Gastrocnemius medialis (tissue), 4 donors: ENCODE measurements around the gene GPR12.

Experiments used
- POLR2A ChIP-seq, 2 donors: fragments of 450-650 bp; IDR thresholded peaks; one replicate each; pipeline ENCODE4 v1.6.1; 2017; ENCODE audit warnings: antibody characterized with exemption in 2 of 2, mild to moderate bottlenecking in 2 of 2, moderate library complexity in 2 of 2
- TF ChIP-seq, protein P1 (sequence below), 5 experiments: fragments of 450-650 bp in 3 of 5; fragments of 200-600 bp in 2 of 5; sonication (generic) in 2 of 5; IDR thresholded peaks in 4 of 5; conservative IDR thresholded peaks in 1 of 5; 1 replicate in 4 of 5; 2 replicates in 1 of 5; pipeline ENCODE4 v1.5.1; 2016 to 2019; ENCODE audit warnings: antibody characterized with exemption in 5 of 5, mild to moderate bottlenecking in 3 of 5, moderate library complexity in 3 of 5

- TF ChIP-seq, protein P1, sequence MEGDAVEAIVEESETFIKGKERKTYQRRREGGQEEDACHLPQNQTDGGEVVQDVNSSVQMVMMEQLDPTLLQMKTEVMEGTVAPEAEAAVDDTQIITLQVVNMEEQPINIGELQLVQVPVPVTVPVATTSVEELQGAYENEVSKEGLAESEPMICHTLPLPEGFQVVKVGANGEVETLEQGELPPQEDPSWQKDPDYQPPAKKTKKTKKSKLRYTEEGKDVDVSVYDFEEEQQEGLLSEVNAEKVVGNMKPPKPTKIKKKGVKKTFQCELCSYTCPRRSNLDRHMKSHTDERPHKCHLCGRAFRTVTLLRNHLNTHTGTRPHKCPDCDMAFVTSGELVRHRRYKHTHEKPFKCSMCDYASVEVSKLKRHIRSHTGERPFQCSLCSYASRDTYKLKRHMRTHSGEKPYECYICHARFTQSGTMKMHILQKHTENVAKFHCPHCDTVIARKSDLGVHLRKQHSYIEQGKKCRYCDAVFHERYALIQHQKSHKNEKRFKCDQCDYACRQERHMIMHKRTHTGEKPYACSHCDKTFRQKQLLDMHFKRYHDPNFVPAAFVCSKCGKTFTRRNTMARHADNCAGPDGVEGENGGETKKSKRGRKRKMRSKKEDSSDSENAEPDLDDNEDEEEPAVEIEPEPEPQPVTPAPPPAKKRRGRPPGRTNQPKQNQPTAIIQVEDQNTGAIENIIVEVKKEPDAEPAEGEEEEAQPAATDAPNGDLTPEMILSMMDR (IDR thresholded peaks at IDR 0.05 in 4 of 5, conservative IDR thresholded peaks at IDR 0.05 in 1 of 5): no peak
- TF ChIP-seq POLR2A (IDR thresholded peaks at IDR 0.05): no peak
These were observed 51.1 kb downstream of the GPR12 start for GRCh38 chr13:26709461-26709860.
